SK-MEL-5 (cell line): ENCODE measurements around the gene NOL4L. TPM values are rescaled to one million over a fixed set of nuclear protein-coding genes. Genes with fewer than 3 reads are reported as not detected.

Experiments
- DNase-seq: peaks from one replicate; pipeline ENCODE4 v3.0.0-alpha.2; 2016; ENCODE audit warnings: low read depth, low spot score
- in situ Hi-C: cut with HindIII; loops from 2 replicates; pipeline ENCODE4 v1.10.0; 2016; ENCODE audit warnings: low sequenced_read_pairs, high pct_unique_total_duplicates, low pct_unique_long_range_greater_than_20kb
- total RNA-seq: library from RNA; depleted of rRNA; stranded (reverse); fragments of >200 nt; shearing (Covaris generic); gene quantifications from 2 replicates; pipeline ENCODE4 v1.2.3, GENCODE V29; 2014

NOL4L gene
- total RNA-seq, 1 experiment from 2014 or later = 2.1 TPM

DNA sequence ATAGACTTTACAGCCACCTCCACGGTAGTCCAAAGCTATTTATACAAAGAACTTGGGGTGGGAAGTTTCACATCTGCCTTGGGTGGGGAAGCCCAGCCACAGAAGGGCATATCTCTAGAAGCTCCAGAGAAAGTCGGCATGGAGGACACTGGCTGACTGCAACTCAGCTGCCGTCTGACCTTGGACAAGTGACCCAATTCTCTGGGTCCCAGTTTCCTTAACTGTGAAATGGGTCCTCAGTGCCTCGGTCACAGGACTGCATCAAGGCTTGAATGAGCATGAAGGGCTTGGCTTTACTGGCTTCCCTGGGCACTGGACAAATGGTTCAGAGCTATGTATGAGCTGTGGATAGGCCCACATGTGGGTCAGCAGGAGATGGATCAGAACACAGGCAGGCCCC is 58.6 kb downstream of the NOL4L start:
- in situ Hi-C loops = no loop called here
- no peak for DNase-seq

DNA sequence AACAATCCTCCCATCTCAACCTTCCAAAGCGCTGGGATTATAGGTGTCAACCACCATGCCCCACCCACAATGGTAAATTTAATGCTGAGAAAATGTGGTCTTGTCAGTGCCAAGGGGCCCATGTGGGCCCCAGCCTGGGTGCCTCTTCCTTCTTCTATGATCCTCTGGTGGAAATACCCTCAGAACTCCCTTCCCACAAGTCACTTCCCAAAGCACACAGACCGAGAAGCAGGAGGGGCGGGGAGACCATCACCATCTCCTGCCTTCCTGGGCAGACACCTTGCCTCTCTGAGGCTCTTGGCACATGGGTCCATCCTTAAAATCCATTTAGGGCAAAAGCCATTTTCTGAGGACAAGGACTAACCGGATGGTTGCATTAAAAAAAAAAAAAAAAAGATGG is 59.0 kb downstream of the NOL4L start:
- in situ Hi-C loops = no loop called here
- DNase-seq = no peak

DNA sequence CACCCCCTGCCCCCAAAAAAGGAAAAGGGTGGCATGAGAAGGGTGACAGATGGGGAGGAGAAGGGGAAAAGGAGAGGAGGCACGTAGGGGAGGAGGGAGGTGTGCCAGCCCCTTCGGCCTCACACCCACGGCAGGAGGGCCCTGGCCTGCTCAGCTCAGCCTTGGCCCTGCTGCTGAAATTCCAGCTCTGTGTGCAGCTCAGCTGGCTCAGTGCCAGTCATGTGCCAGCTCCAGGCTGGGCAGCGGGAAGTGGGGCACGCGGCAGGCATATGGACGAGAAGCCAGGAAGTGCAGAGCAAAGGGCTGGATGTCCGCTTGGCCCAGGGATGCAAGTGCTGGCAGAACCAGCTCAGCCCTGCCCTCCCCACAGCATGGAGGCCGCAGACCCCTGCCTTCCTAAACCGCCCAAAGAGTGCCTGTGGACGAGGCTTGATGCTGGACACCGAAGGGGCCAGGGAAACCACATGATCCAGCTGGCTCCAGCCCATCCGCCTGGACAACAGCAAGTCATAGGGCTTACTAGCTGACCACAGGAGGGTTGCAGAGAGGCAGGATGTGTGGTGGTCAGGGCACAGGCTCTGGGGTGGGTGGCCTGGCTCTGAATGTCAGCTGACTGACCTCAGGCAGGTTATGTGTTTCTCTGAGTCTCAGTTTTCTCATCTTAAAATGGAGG is 60.2 kb downstream of the NOL4L start:
- DNase-seq = peak; percentile 64
- in situ Hi-C loops = no loop called here

DNA sequence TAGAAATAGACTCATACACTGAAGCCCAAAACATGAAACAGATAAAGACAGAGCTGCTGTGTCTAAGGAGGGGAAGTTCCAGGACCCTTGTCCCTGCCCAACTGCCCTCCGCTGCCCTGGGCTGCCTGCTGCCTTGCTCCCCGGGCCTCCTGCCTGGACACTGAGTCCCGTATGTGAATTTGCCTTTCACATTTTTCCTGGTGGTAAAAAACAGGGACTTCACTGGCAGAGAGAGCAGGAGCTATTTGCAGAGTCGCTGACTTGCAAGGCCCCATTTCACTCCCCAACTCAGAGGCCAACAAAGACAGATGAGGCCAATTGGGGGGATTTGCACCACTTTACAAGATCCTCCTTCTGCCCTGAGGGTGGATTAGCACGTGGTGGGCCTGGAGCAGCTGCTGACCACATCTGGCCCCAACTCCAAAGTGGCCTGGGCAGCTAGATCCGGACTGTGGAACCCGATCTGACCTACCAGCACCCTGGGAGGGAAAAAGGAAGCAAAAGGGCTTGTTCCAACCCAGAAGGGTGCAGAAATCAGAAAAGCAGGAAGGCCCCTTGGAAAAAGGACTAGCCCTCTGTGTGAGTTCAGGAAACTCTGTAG is 61.4 kb downstream of the NOL4L start:
- no peak for DNase-seq
- in situ Hi-C loops = no loop called here

DNA sequence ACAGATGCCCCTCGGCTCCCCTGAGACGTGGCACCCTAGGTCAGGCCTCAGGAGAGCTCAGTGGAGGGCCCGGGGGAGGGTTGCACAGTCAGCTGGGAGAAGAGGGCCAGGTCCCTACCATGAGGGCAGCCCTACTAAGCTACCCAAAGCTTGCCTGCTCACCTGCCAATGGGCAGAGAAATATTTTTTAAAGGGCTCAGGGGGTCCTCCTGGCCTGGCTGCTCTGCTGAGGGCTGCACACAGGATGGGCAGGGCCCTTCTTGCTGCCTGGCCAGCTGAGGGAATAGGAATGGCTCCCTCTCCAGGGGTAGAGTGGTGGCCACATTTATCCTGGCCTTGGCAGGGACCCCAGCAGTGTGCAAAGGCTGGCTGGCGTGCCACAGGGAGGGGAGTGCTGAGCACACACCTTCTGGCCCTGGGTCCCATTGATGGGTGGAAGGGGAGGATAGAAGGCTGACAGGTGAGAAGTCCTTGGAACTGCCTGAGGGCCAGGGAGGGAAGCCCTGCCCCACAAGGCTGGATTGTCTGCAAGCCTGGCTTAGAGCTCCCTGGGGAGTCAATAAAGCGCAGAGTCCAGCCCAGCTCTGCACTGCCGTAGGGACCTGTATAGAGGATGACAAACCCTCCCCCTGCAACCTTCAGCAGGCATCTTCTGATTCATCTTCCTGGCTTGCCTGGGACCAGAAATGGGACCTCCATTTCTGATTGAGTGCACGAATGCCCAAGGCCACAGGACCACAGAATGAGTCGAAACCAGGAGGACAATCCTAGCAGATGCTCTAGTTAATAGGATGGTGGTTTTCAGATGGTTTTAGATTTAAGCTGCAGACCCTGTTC is 62.1 kb downstream of the NOL4L start:
- no peak for DNase-seq
- in situ Hi-C loops = no loop called here

DNA sequence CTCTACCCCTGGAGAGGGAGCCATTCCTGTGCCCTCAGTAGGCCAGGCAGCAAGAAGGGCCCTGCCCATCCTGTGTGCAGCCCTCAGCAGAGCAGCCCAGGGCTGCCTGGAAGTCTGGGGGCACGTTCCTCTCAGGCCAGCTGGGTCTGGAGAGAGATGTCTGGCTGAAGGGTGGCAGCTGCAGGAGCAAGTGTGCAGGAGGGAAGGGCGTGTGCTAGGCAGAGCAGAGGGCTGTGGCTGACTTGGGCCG is 62.7 kb downstream of the NOL4L start:
- DNase-seq = no peak
- in situ Hi-C loops = no loop called here

DNA sequence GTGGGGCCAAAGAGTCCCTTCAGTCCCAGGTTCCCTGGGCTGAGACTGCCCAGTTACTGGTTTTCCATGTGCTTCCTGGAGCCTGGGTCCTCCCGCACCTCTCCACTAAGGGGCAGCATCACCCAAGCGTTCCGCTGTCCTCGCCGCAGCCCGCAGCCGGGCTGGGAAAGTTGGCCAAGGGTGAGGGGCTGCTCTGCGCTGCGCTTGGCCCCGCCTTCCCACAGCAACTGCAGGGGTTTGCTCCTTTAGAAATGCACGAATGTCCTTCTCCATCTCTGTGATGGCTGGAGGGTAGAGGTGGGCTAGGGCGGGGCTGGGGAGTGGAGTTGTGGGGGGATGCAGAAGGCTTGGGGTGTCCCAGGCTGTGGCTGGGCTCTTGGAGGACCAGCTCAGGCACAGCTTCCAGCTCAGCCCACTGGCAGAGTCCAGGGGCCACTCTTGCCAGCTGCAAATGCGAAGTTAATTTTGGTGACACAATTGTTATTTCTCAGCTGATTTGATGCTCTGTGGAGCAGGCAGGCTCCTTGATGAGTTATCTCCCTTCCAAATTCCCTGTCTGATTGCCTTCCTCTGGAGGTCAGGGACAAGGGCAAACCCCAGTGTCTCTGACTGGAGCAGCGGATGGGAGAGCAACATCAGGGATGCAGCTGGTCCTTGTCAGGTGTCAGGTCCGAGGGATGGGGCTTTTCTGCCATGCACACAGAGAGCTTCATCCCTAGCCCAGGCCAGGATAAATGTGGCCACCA is 63.2 kb downstream of the NOL4L start:
- DNase-seq = peak; percentile 71
- in situ Hi-C loops = no loop called here

DNA sequence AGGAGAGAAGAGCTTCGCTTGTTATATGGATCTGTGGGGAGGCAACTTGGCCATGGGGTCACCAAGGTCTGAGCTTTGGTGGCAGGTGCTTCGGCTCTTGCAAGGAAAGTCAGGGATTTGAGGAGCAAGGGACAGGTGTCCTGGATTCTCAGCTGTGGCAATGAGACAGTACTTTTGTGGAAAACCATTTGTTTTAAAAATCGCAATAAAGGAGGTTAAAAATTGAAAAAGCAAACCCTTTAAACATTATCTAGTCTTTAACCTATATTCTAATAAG is 64.3 kb downstream of the NOL4L start:
- in situ Hi-C loops = no loop called here
- DNase-seq = no peak

DNA sequence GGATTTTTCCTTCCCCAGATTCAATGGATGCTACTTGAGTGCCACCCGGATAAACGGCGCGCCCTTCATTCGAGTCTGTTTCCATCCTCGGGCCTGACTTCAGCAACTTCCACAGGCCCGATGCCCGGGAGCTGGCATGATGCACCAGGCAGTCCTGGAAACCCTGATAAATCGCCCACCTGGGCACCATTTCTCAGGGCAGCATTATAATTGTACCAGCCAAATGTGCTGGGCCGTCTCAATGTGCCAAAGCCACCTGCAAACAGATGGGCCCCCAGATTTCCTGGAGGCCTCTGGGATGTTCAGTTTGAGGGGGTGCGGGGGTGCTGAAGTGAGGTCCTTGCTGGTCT is 65.8 kb downstream of the NOL4L start:
- in situ Hi-C loops = loop anchor here (10.0 kb wide), 1 partner anchor 115 kb away; no protein-coding TSS in a partner anchor
- no peak for DNase-seq

DNA sequence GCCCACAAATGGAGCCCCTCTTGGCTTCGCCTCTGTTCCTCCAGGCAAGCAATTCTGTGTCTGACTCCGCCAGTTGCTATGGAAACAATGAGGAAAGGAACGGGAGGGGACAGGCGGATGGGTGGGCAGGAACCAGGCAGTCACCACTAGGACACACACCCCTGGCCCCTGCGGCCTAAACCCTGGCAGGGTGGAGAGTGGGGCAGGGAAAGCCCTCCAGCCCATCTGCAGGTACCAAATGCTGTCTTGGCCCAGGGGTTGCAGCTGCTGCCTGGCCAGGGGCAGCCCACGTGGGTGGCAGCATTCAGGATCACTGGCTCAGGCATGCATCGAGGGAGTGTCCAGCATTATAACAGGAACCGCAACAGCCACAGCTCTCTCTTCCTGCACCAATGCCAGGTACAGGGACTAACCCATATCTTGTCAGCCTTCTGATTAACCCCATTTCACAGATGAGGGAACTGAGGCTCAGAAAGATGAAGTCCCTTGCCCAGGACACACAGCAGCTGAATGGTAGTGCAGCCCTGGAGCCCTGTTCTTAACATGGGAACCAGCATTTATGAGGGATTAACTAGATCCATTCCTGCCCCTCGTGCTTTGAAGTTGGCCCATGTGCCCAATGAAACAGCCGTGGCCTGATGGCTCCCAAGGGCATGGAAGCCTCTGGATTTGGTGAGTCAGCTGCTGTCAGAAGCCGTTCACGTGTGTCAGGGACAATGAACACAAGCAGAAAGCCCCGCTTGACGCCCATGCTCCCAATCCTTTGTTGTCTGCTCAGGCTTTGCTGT is 66.3 kb downstream of the NOL4L start:
- in situ Hi-C loops = loop anchor here (10.0 kb wide), 1 partner anchor 116 kb away; no protein-coding TSS in a partner anchor
- no peak for DNase-seq

DNA sequence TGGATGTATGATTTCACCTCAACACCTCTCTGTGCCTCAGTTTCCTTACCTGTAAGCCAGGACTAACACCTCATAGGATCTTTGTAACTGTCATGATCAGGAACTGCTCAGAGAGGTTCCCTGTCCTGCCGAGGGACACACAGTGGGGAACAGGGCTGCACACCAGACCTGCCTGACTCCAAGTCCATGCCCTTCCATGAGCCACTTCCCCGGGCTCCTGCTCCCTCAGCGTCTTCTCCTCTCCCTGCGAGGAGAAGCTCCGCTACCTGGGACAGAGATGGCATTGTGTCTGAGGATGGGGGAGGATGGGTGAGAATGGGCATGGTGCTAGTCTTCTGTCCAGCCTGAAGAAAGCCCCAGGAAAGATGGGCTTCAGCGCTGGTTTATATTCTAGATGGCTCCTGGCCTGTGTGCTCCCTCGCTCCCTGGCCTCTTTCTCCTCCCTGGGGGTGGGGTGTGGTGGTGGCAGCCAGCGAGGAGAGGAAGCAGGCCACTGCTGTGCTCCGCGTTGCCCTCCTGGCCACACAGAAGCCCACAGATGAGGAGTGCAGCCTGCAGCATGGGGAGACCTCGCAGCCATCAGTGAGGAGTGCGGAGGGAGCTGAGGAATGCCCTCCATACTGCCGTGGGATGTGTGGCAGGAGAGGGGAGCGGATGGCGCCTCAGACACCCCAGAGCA is 67.1 kb downstream of the NOL4L start:
- DNase-seq = no peak
- in situ Hi-C loops = loop anchor here (10.0 kb wide), 1 partner anchor 117 kb away; no protein-coding TSS in a partner anchor

DNA sequence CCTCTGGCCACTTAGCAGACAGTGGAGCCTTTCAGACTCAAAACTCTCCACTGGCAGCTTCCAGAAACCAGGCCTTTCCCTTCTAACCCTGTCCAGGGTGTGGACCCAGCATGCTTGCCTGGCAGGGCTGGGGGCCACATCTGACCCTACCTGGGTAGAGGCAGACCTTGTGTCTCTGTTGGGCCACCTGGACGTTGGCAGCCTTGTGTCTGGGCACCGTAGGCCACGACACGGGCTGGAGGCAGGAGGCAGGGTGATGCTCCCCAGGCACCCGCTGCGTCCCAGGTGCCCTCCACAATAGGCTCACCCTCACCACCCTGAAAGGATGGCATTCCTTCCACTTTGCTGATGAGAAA is 67.6 kb downstream of the NOL4L start:
- DNase-seq = no peak
- in situ Hi-C loops = loop anchor here (10.0 kb wide), 1 partner anchor 117 kb away; no protein-coding TSS in a partner anchor

DNA sequence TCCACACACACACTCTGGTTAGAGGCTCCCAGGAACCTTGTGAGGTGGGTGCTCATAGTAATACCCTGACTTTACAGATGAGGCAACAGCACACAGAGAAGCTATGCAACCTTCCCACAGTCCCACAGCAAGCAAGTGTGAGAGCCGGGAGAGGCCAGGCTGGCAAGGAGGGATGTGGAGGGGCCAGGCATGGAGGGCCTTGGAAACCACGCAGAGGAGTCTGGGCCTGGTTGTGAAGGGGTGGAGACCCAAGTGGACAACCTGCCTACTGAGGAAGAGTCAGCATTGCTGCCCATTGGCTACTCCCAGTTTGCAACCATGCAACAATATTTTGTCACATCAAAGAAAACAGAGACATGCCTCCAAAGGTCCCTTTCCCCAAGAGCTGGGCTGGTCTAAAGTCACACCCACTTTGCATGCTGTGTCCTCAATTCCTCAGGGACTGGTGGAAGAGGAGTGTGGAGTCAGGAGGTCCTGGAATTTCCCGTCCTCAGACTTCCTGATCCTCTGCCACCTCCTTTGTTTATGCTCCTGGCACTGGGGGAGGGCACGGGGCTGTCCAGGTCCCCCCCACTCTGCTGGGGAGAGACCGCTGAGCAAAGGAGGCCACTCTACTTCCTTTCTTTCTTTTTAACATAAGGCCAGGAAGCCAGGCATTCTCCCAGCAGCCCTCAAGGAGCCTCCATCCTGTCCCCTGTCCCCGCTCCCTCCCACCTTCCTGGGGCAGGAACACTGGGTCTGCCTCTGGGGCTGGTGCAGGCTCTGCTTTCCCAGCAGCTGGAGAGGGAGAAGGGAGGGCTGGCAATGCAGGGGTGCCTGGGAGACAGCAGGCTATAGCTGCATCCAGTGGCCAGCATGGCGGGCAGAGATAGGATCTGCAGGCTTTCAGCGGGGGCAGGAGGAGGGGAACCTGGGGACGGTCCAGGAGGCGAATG is 68.3 kb downstream of the NOL4L start:
- DNase-seq = no peak
- in situ Hi-C loops = loop anchor here (10.0 kb wide), 1 partner anchor 118 kb away; no protein-coding TSS in a partner anchor

DNA sequence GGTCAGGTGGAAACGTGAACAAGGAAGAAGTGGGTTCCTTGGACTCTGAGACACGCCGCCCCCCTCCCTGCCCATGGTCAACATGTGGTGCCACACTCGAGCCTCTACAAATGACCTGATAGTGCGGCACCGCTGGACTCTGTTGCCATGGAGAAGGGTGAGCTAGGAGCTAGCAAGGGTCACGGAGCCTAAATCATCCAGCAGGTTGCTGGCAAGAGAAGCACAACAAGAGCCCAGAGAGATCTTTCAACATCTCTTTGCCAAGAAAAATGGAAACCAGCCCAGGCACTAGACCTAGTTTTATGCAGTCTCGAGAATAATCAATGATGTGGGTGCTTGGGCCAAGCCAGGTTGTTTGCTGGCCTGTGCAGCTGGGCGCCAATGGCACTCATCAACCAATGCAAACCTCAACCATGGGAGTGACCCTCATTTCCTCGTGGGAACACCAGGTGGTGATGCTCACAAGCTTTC is 69.5 kb downstream of the NOL4L start:
- in situ Hi-C loops = loop anchor here (10.0 kb wide), 1 partner anchor 119 kb away; no protein-coding TSS in a partner anchor

DNA sequence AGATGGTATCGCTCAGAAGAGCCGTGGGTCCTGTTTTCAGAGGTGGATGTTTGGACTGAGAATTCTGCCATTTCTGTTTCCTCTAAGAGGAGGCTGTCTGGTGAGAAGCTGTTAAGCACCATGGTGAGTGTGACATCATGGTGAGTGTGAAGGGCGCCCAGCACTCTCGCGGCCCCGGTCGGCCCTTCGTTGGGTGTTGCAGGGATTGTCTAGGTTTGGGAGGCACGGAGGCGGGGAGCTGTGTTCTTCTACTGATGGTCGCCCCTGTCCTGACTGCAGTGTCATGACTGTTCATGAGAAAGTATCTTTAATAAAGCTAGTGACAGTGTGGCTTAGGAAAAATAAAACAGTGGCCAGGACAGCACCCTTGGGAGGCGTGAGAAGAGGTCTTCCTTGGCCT is 70.4 kb downstream of the NOL4L start:
- no peak for DNase-seq
- in situ Hi-C loops = loop anchor here (10.0 kb wide), 1 partner anchor 120 kb away; no protein-coding TSS in a partner anchor

More for the DNA sequence above, 69.5 kb downstream of the NOL4L start:
- DNase-seq = no peak
